Trophoblast cell (in vitro differentiated cells and primary cell): ENCODE measurements around the gene NAXD.

Experiments
- DNase-seq, 2 donors: peaks; one replicate each; pipeline ENCODE4 v3.0.0-alpha.2; 2016
- H2AFZ ChIP-seq: 2 replicates; pipeline ENCODE4 v1.6.1; 2013; ENCODE audit warnings: low read length, moderate library complexity, mild to moderate bottlenecking; ENCODE audit not compliant: insufficient read depth, poor library complexity
- H2AK5ac ChIP-seq: 2 replicates; pipeline ENCODE4 v1.6.1; 2013; ENCODE audit warnings: mild to moderate bottlenecking, low read length
- H2BK120ac ChIP-seq: 2 replicates; pipeline ENCODE4 v1.6.1; 2013; ENCODE audit warnings: low read length, mild to moderate bottlenecking, moderate library complexity; ENCODE audit not compliant: insufficient read depth, poor library complexity
- H2BK12ac ChIP-seq: 2 replicates; pipeline ENCODE4 v1.6.1; 2013; ENCODE audit warnings: mild to moderate bottlenecking, low read length, moderate library complexity
- H2BK5ac ChIP-seq: 2 replicates; pipeline ENCODE4 v1.6.1; 2013; ENCODE audit warnings: low read length, low read depth, moderate library complexity, mild to moderate bottlenecking; ENCODE audit not compliant: poor library complexity
- H3K14ac ChIP-seq: 2 replicates; pipeline ENCODE4 v1.6.1; 2013; ENCODE audit warnings: mild to moderate bottlenecking, low read length
- H3K18ac ChIP-seq: 2 replicates; pipeline ENCODE4 v1.6.1; 2013; ENCODE audit warnings: mild to moderate bottlenecking, low read length
- H3K23ac ChIP-seq: 2 replicates; pipeline ENCODE4 v1.6.1; 2013; ENCODE audit warnings: low read length
- H3K27ac ChIP-seq: 2 replicates; pipeline ENCODE4 v1.5.1; 2013; ENCODE audit warnings: low read depth, mild to moderate bottlenecking, inconsistent platforms, low read length, moderate library complexity
- H3K27me3 ChIP-seq: 2 replicates; pipeline ENCODE4 v1.6.1; 2013; ENCODE audit warnings: inconsistent platforms, mild to moderate bottlenecking, low read length, moderate library complexity; ENCODE audit not compliant: insufficient read depth
- H3K36me3 ChIP-seq, 2 experiments: 1 replicate in 1 of 2; 2 replicates in 1 of 2; pipeline ENCODE4 v1.6.1; 2013; ENCODE audit warnings: low read length in 2 of 2, mild to moderate bottlenecking in 2 of 2, moderate library complexity in 1 of 2; ENCODE audit not compliant: insufficient read depth in 2 of 2, control insufficient read depth in 1 of 2
- H3K4ac ChIP-seq: 2 replicates; pipeline ENCODE4 v1.6.1; 2013; ENCODE audit warnings: low read depth, mild to moderate bottlenecking, low read length, moderate library complexity
- H3K4me1 ChIP-seq, 2 experiments: 1 replicate in 1 of 2; 2 replicates in 1 of 2; pipeline ENCODE4 v1.6.1; 2013; ENCODE audit warnings: low read length in 2 of 2, mild to moderate bottlenecking in 2 of 2, moderate library complexity in 1 of 2; ENCODE audit not compliant: insufficient read depth in 2 of 2, control insufficient read depth in 1 of 2
- H3K4me2 ChIP-seq: 2 replicates; pipeline ENCODE4 v1.6.1; 2013; ENCODE audit warnings: inconsistent platforms, mild to moderate bottlenecking, low read length, moderate library complexity
- H3K4me3 ChIP-seq: 2 replicates; pipeline ENCODE4 v1.5.1; 2013; ENCODE audit warnings: mild to moderate bottlenecking, low read depth, low read length, inconsistent platforms
- H3K79me1 ChIP-seq: one replicate; pipeline ENCODE4 v1.6.1; 2013; ENCODE audit warnings: low read length
- H3K79me2 ChIP-seq: 2 replicates; pipeline ENCODE4 v1.6.1; 2013; ENCODE audit warnings: low read length, mild to moderate bottlenecking; ENCODE audit not compliant: control insufficient read depth, insufficient read depth, poor library complexity
- H3K9ac ChIP-seq: 2 replicates; pipeline ENCODE4 v1.6.1; 2013; ENCODE audit warnings: mild to moderate bottlenecking, low read length
- H3K9me3 ChIP-seq: 2 replicates; pipeline ENCODE4 v1.6.1; 2013; ENCODE audit warnings: low read depth, mild to moderate bottlenecking, control low read depth, inconsistent platforms, low read length; ENCODE audit not compliant: insufficient read depth
- H4K12ac ChIP-seq: 2 replicates; pipeline ENCODE4 v1.6.1; 2013; ENCODE audit warnings: low read depth, mild to moderate bottlenecking, low read length, moderate library complexity
- H4K8ac ChIP-seq: 2 replicates; pipeline ENCODE4 v1.6.1; 2013; ENCODE audit warnings: low read depth, mild to moderate bottlenecking, low read length, moderate library complexity
- H4K91ac ChIP-seq: one replicate; pipeline ENCODE4 v1.6.1; 2013; ENCODE audit warnings: low read depth, mild to moderate bottlenecking, low read length, moderate library complexity
- WGBS: extraction: QIAGEN DNeasy Blood & Tissue Kit; methylation state at CpG from one replicate; pipeline ENCODE4 v1.1.7; 2013; ENCODE audit warnings: missing lambda C conversion rate; ENCODE audit not compliant: insufficient read length, insufficient coverage; ENCODE audit errors: extremely low coverage; 5-methylcytosine and 5-hydroxymethylcytosine counted together

NAXD gene

DNA sequence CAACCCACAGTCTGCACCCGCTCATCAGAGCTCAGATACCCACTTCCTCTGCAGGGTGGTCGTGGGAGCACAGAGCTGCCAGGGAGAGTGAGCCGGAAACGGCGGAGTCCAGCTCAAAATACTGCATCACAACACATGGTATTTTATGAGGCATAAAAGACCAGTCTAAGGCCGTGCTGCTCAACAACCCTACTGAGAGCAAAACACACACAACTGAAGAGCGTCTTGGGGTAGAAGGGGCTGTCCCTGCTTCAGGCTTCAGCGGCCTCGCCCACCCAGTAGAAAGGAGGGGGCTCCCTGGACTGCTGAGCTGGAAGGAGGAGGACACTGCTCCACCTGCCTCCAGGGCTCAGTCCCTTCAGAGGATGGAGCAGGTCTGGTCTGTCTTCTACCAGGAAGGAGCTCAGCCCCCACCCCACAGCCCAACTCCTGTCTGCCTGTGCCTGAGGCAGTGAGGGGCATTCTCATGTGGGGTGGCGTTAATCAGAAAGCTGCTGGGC, 36.9 kb downstream of the NAXD start:
- Histone ChIP-seq H2BK5ac (no peak overlapping the region), H2AK5ac (no peak overlapping the region), H2BK12ac (no peak overlapping the region), H4K8ac (no peak overlapping the region), H3K9me3 (no peaks in the 10 kb centered on the region), H4K91ac (no peak overlapping the region), H3K14ac (no peak overlapping the region), H3K9ac (no peak overlapping the region), H3K79me1 (no peaks in the 10 kb centered on the region), H3K4me3 (no peak overlapping the region), H2BK120ac (no peak overlapping the region), H3K4me1 (peaks cover 4 to 6% of the 10 kb centered on the region in 2 experiments), H3K4ac (no peak overlapping the region), H2AFZ (no peak overlapping the region), H3K79me2 (no peaks in the 10 kb centered on the region), H3K4me2 (no peak overlapping the region), H3K18ac (no peak overlapping the region), H3K23ac (no peak overlapping the region), H3K27me3 (no peaks in the 10 kb centered on the region), H4K12ac (no peak overlapping the region), H3K36me3 (peaks cover 18% of the 10 kb centered on the region in 2 experiments), H3K27ac (no peak overlapping the region)
- no peak for DNase-seq
- no CpG with 5 or more reads among the region's 10 CpGs for WGBS

DNA sequence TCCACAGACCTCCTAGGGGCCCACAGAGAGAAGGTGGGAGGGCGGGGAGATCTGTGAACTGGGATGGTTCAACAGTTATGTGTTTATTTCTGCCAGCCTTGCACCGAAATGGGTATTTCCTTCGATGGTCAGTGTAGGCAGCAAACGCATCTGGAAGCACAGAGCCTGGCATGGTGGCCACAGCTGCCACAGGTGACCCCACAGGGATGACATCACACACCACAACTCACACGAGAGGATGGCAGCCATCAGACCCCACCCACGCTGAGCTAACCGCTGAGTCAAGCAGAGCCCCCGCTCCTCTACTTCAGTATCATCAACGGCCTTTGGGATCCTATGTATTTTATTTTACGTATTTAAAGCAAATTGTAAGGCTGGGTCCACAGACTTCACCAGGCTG, 37.4 kb downstream of the NAXD start:
- H4K12ac ChIP-seq = no peak overlapping the region
- H3K4me1 ChIP-seq = peaks cover 4 to 6% of the 10 kb centered on the region in 2 experiments
- no peaks in the 10 kb centered on the region for H3K79me2 ChIP-seq
- H2BK12ac ChIP-seq = no peak overlapping the region
- no peak overlapping the region for H4K8ac ChIP-seq
- H3K36me3 ChIP-seq = peaks cover 18 to 19% of the 10 kb centered on the region in 2 experiments
- no peak overlapping the region for H2AFZ ChIP-seq
- H3K4me2 ChIP-seq = no peak overlapping the region
- no peaks in the 10 kb centered on the region for H3K27me3 ChIP-seq
- no peak overlapping the region for H2AK5ac ChIP-seq
- DNase-seq = no peak
- H3K23ac ChIP-seq = no peak overlapping the region
- no peak overlapping the region for H2BK120ac ChIP-seq
- no CpG with 5 or more reads among the region's 10 CpGs for WGBS
- H2BK5ac ChIP-seq = no peak overlapping the region
- no peaks in the 10 kb centered on the region for H3K9me3 ChIP-seq
- no peak overlapping the region for H3K9ac ChIP-seq
- no peak overlapping the region for H3K14ac ChIP-seq
- no peak overlapping the region for H3K4me3 ChIP-seq
- H4K91ac ChIP-seq = no peak overlapping the region
- H3K18ac ChIP-seq = no peak overlapping the region
- no peaks in the 10 kb centered on the region for H3K79me1 ChIP-seq
- H3K4ac ChIP-seq = no peak overlapping the region
- H3K27ac ChIP-seq = no peak overlapping the region

DNA sequence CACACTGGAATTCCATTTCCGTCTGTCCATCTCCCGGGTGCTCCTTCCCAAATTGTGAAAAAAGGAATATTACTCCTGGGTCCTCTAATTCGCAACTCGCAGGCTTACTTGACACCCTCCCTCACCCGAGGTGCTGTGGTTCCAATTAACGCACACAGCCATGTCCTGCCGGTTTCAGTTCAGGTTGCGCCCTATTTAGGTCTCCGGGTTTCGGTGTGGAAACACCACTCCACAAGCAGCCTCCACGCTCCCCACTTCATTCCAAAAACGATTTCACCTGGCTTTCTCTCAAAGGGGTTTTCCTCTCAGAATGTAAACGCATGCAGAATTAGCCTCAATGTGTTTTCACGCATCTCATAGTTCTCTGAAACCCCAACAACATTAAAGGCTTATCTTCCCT, 37.9 kb downstream of the NAXD start:
- no peak overlapping the region for H3K14ac ChIP-seq
- WGBS = no CpG with 5 or more reads among the region's 14 CpGs
- H2AK5ac ChIP-seq = no peak overlapping the region
- no peak overlapping the region for H4K12ac ChIP-seq
- H3K4me3 ChIP-seq = no peak overlapping the region
- no peak for DNase-seq
- H3K4ac ChIP-seq = no peak overlapping the region
- no peak overlapping the region for H2BK12ac ChIP-seq
- H3K4me1 ChIP-seq = peaks cover 4 to 6% of the 10 kb centered on the region in 2 experiments
- H3K79me2 ChIP-seq = no peaks in the 10 kb centered on the region
- no peak overlapping the region for H3K9ac ChIP-seq
- H3K27ac ChIP-seq = no peak overlapping the region
- no peak overlapping the region for H2BK5ac ChIP-seq
- no peak overlapping the region for H4K91ac ChIP-seq
- H3K79me1 ChIP-seq = no peaks in the 10 kb centered on the region
- H3K9me3 ChIP-seq = no peaks in the 10 kb centered on the region
- no peak overlapping the region for H3K4me2 ChIP-seq
- peaks cover 18 to 19% of the 10 kb centered on the region in 2 experiments for H3K36me3 ChIP-seq
- no peak overlapping the region for H3K23ac ChIP-seq
- no peaks in the 10 kb centered on the region for H3K27me3 ChIP-seq
- no peak overlapping the region for H4K8ac ChIP-seq
- no peak overlapping the region for H3K18ac ChIP-seq
- no peak overlapping the region for H2AFZ ChIP-seq
- H2BK120ac ChIP-seq = no peak overlapping the region

DNA sequence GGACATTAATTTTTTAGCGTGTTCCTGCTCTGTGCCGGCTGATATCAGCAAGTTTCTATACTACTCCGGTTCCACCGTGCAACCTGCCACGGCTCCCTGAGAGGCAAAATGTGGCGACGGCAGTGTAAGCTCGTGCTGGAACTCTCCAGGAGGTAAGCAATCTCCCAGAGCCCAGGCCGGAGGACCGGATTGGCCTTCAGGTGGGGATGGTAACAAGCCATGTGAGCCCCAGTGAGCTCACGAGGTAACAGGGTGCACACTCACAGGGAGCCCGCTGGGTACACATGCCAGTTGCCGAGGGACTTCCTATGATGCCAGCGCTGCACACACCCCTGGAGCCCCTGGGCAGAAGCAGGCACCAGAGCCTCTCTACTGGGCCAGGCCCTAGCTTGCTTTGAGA, 38.5 kb downstream of the NAXD start:
- H3K9ac ChIP-seq = no peak overlapping the region
- no peak for DNase-seq
- no CpG with 5 or more reads among the region's 14 CpGs for WGBS

More for the DNA sequence above, 38.5 kb downstream of the NAXD start:
- Histone ChIP-seq H2BK5ac (no peak overlapping the region), H3K79me2 (no peaks in the 10 kb centered on the region), H3K14ac (no peak overlapping the region), H3K9me3 (no peaks in the 10 kb centered on the region), H3K4me2 (no peak overlapping the region), H2BK120ac (no peak overlapping the region), H3K4me3 (no peak overlapping the region), H3K23ac (no peak overlapping the region), H3K4ac (no peak overlapping the region), H3K4me1 (peaks cover 4 to 6% of the 10 kb centered on the region in 2 experiments), H3K27ac (no peak overlapping the region), H2AK5ac (no peak overlapping the region), H4K8ac (no peak overlapping the region), H3K36me3 (peaks cover 18 to 19% of the 10 kb centered on the region in 2 experiments), H3K27me3 (no peaks in the 10 kb centered on the region), H4K12ac (no peak overlapping the region), H3K18ac (no peak overlapping the region), H4K91ac (no peak overlapping the region), H3K79me1 (no peaks in the 10 kb centered on the region), H2AFZ (no peak overlapping the region), H2BK12ac (no peak overlapping the region)
